Measurements from ENCODE around the gene SRRM2. TPM values are rescaled to one million over a fixed set of nuclear protein-coding genes. Genes with fewer than 3 reads are reported as not detected.

Gene SRRM2
- total RNA-seq, 4 donors from 2014 or later: 545 to 3,500 (median 1,361) TPM

- peaks cover 7% of the 10 kb centered on the region for H3K27me3 ChIP-seq
- intact Hi-C loops (cut with DNase I; ENCODE audit: low total_unique reads) (no loop called here), in situ Hi-C loops (cut with MboI; ENCODE audit: low pct_ligation_motif_present in 1 of 4, low pct_unique_long_range_greater_than_20kb in 1 of 4, low sequenced_read_pairs in 3 of 4) (no loop called here)
- H3K4me3 ChIP-seq: no peak overlapping the region
- no peaks in the 10 kb centered on the region for H3K36me3 ChIP-seq
- DNase-seq: no peak
- H3K27ac ChIP-seq: no peak overlapping the region
- H3K4me1 ChIP-seq: peaks cover 4 to 22% (median 19%) of the 10 kb centered on the region in 4 donors
- H3K9me3 ChIP-seq: no peaks in the 10 kb centered on the region
- WGBS, 2 donors (ENCODE audit: low coverage in 1 of 2): 74 to 82% methylated on average over 5 to 7 of the region's 7 CpGs
- TF ChIP-seq EP300 (IDR thresholded peaks at IDR 0.05; ENCODE audit: low read depth) (no peak), POLR2A (IDR thresholded peaks at IDR 0.05) (no peak)
These were observed 28.3 kb upstream of the SRRM2 start for GRCh38 chr16:2724088-2724676.

- Histone ChIP-seq H3K27me3 (peaks cover 7% of the 10 kb centered on the region), H3K9me3 (no peaks in the 10 kb centered on the region), H3K4me3 (no peak overlapping the region), H3K36me3 (no peaks in the 10 kb centered on the region), H3K4me1 (peaks cover 1 to 15% (median 13%) of the 10 kb centered on the region in 4 donors), H3K27ac (no peak overlapping the region)
- in situ Hi-C loops (cut with MboI; ENCODE audit: low pct_ligation_motif_present in 1 of 4, low pct_unique_long_range_greater_than_20kb in 1 of 4, low sequenced_read_pairs in 3 of 4): no loop called here
- WGBS, 2 donors (ENCODE audit: low coverage in 1 of 2): 40 to 57% methylated on average over 1 to 11 of the region's 16 CpGs
- TF ChIP-seq CTCF (IDR thresholded peaks at IDR 0.05) (no peak), POLR2AphosphoS5 (IDR thresholded peaks at IDR 0.05) (no peak), EP300 (IDR thresholded peaks at IDR 0.05; ENCODE audit: low read depth) (no peak), POLR2A (IDR thresholded peaks at IDR 0.05) (no peak)
- intact Hi-C loops (cut with DNase I; ENCODE audit: low total_unique reads): no loop called here
- DNase-seq: no peak
These were observed 27.6 kb upstream of the SRRM2 start for GRCh38 chr16:2724816-2725348.

- Histone ChIP-seq H3K27me3 (peaks cover 7% of the 10 kb centered on the region), H3K27ac (no peak overlapping the region), H3K36me3 (no peaks in the 10 kb centered on the region), H3K4me3 (no peak overlapping the region), H3K9me3 (no peaks in the 10 kb centered on the region), H3K4me1 (no peaks in the 10 kb centered on the region)
- intact Hi-C loops (cut with DNase I; ENCODE audit: low total_unique reads): no loop called here
- no peak for DNase-seq
- TF ChIP-seq POLR2A (IDR thresholded peaks at IDR 0.05): no peak
- TF ChIP-seq EP300 (IDR thresholded peaks at IDR 0.05; ENCODE audit: low read depth): no peak
- TF ChIP-seq POLR2AphosphoS5 (IDR thresholded peaks at IDR 0.05): no peak
- TF ChIP-seq CTCF (IDR thresholded peaks at IDR 0.05): no peak
- WGBS, 2 donors (ENCODE audit: low coverage in 1 of 2): 89 to 93% methylated on average over 2 to 5 of the region's 5 CpGs
- in situ Hi-C loops (cut with MboI; ENCODE audit: low pct_ligation_motif_present in 1 of 4, low pct_unique_long_range_greater_than_20kb in 1 of 4, low sequenced_read_pairs in 3 of 4): no loop called here
These were observed 25.5 kb upstream of the SRRM2 start for GRCh38 chr16:2726923-2727322.

- no peak overlapping the region for H3K27ac ChIP-seq
- in situ Hi-C loops (cut with MboI; ENCODE audit: low pct_ligation_motif_present in 1 of 4, low pct_unique_long_range_greater_than_20kb in 1 of 4, low sequenced_read_pairs in 3 of 4) (no loop called here), intact Hi-C loops (cut with DNase I; ENCODE audit: low total_unique reads) (no loop called here)
- H3K4me3 ChIP-seq: no peak overlapping the region
- no peaks in the 10 kb centered on the region for H3K36me3 ChIP-seq
- 82 to 83% methylated on average over 5 to 7 of the region's 7 CpGs for WGBS, 2 donors (ENCODE audit: low coverage in 1 of 2)
- H3K27me3 ChIP-seq: peaks cover 7% of the 10 kb centered on the region
- TF ChIP-seq POLR2AphosphoS5 (IDR thresholded peaks at IDR 0.05): no peak
- TF ChIP-seq EP300 (IDR thresholded peaks at IDR 0.05; ENCODE audit: low read depth): no peak
- TF ChIP-seq CTCF (IDR thresholded peaks at IDR 0.05): no peak
- TF ChIP-seq POLR2A (IDR thresholded peaks at IDR 0.05): no peak
- H3K4me1 ChIP-seq: no peaks in the 10 kb centered on the region
- no peak for DNase-seq
- no peaks in the 10 kb centered on the region for H3K9me3 ChIP-seq
These were observed 24.4 kb upstream of the SRRM2 start for GRCh38 chr16:2728034-2728433.

Measured in transverse colon (tissue), 4 donors.